ENCODE results near the gene HSD17B8.
A peak's percentile ranks its signal among the peaks of the same experiment; 100 is the strongest.

Gene HSD17B8

GRCh38 chr6:33204415-33205190 lies at the start of gene HSD17B8:
HSD17B8 (plus strand) TSS chr6:33204655; CDS start chr6:33204669, 14 bp downstream.
- Mint-ChIP-seq H3K36me3 (ENCODE audit: low read depth) (peaks cover 25% of the 10 kb centered on the region), H3K27ac (peak within 1 kb of the TSS; percentile 81), H3K4me1 (peaks cover 72% of the 10 kb centered on the region), H3K27me3 (ENCODE audit: low read depth, poor library complexity) (peaks cover 22% of the 10 kb centered on the region), H3K4me3 (peak within 1 kb of the TSS; percentile 90), H3K9me3 (no peaks in the 10 kb centered on the region)
- peak; percentile 97 for DNase-seq
- no peak for TF ChIP-seq CTCF (IDR thresholded peaks at IDR 0.05)

- Mint-ChIP-seq H3K36me3 (ENCODE audit: low read depth) (no peaks in the 10 kb centered on the region), H3K9me3 (peaks cover 22% of the 10 kb centered on the region), H3K27ac (no peak overlapping the region), H3K27me3 (ENCODE audit: low read depth, poor library complexity) (peaks cover 50% of the 10 kb centered on the region), H3K4me3 (no peak overlapping the region), H3K4me1 (peaks cover 15% of the 10 kb centered on the region)
- TF ChIP-seq CTCF (IDR thresholded peaks at IDR 0.05), result no peak
- DNase-seq, result no peak
Observed at GRCh38 chr6:33156561-33156960, 47.9 kb upstream of the HSD17B8 start.

GRCh38 chr6:33156964-33157363 lies 47.5 kb upstream of the HSD17B8 start:
- DNase-seq, result no peak
- no peak overlapping the region for H3K27ac Mint-ChIP-seq
- H3K4me1 Mint-ChIP-seq, result peaks cover 19% of the 10 kb centered on the region
- no peaks in the 10 kb centered on the region for H3K36me3 Mint-ChIP-seq (ENCODE audit: low read depth)
- peaks cover 18% of the 10 kb centered on the region for H3K9me3 Mint-ChIP-seq
- H3K4me3 Mint-ChIP-seq, result no peak overlapping the region
- no peak for TF ChIP-seq CTCF (IDR thresholded peaks at IDR 0.05)
- H3K27me3 Mint-ChIP-seq (ENCODE audit: low read depth, poor library complexity), result peaks cover 54% of the 10 kb centered on the region

- Mint-ChIP-seq H3K36me3 (ENCODE audit: low read depth) (no peaks in the 10 kb centered on the region), H3K9me3 (no peaks in the 10 kb centered on the region), H3K27me3 (ENCODE audit: low read depth, poor library complexity) (peaks cover 70% of the 10 kb centered on the region), H3K4me1 (peaks cover 34% of the 10 kb centered on the region), H3K4me3 (no peak overlapping the region), H3K27ac (no peak overlapping the region)
- no peak for TF ChIP-seq CTCF (IDR thresholded peaks at IDR 0.05)
- DNase-seq, result no peak
Observed at GRCh38 chr6:33160096-33160495, 44.4 kb upstream of the HSD17B8 start.

GRCh38 chr6:33160728-33161344 lies 43.6 kb upstream of the HSD17B8 start:
- Mint-ChIP-seq H3K36me3 (ENCODE audit: low read depth) (no peaks in the 10 kb centered on the region), H3K9me3 (no peaks in the 10 kb centered on the region), H3K27ac (no peak overlapping the region), H3K27me3 (ENCODE audit: low read depth, poor library complexity) (peaks cover 74% of the 10 kb centered on the region), H3K4me1 (peaks cover 38% of the 10 kb centered on the region), H3K4me3 (peak overlapping the region; percentile 82)
- DNase-seq, result no peak
- TF ChIP-seq CTCF (IDR thresholded peaks at IDR 0.05), result no peak

All from nephron progenitor cell (in vitro differentiated cells).